ENCODE data around the gene LLCFC1.

The LLCFC1 gene

DNA sequence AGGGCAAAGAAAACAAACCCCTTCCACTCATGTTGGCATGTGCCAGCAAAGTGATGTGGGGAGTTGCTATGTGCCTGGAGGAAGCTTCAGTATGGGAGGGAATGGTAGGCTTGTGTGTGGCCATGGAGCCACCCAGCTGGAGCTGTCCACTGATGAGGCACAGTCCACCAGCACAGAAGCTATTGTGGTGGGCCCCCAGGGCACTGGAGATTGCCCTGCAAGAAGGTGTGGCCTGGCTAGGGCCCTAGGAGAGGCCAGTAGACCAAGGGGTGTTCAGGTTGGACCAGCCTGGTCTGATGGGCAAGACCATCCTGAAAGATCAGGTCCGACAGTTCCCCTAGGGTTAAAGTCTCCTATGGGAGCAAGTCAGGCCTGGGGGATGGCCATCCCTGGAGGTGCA, 45.0 kb downstream of the LLCFC1 start:
- no peak for DNase-seq (ENCODE audit: low read depth in 1 of 2, low spot score in 1 of 2)
